Measurements from ENCODE around the gene CDH13.

DNA sequence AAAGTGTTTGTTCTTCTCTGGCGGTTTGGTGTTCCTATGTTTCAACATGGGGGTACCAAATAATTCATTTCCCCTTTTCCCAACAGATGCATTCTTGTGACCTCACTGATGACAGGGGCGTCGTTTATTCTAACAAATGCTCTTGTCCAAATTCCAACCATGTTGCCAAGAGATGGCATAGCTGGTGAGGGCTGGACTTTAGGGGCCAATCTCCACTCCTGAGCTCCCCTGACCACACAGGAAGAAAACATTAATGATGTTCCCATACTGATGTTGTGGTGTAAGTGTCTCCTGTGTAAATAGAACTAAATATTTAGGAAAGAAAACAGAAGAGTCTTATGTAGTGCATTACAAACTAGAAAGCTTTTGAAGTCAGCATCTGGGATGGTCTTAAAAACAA, 431.6 kb downstream of the CDH13 start:
- TF ChIP-seq EZH2 (optimal IDR thresholded peaks at IDR 0.05; ENCODE audit: low read depth, low read length) (no peak), EZH2phosphoT487 (IDR thresholded peaks at IDR 0.05; ENCODE audit: low read length) (no peak)
- TF ChIP-seq, protein P1, sequence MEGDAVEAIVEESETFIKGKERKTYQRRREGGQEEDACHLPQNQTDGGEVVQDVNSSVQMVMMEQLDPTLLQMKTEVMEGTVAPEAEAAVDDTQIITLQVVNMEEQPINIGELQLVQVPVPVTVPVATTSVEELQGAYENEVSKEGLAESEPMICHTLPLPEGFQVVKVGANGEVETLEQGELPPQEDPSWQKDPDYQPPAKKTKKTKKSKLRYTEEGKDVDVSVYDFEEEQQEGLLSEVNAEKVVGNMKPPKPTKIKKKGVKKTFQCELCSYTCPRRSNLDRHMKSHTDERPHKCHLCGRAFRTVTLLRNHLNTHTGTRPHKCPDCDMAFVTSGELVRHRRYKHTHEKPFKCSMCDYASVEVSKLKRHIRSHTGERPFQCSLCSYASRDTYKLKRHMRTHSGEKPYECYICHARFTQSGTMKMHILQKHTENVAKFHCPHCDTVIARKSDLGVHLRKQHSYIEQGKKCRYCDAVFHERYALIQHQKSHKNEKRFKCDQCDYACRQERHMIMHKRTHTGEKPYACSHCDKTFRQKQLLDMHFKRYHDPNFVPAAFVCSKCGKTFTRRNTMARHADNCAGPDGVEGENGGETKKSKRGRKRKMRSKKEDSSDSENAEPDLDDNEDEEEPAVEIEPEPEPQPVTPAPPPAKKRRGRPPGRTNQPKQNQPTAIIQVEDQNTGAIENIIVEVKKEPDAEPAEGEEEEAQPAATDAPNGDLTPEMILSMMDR (IDR thresholded peaks at IDR 0.05; ENCODE audit: low read length), result no peak
